ENCODE results near the gene CYP24A1. TPM values are rescaled to one million over a fixed set of nuclear protein-coding genes. Genes with fewer than 3 reads are reported as not detected.

Gene CYP24A1
- total and polyA plus RNA-seq, 2 of the 13 experiments (the other 11 are each of a cell fraction or from before 2014, with no cell fraction given) = 9.4 to 32.7 TPM

- TF ChIP-seq ZBTB40 (IDR thresholded peaks at IDR 0.05) (no peak), ZBTB40 (CRISPR knock-in tag; IDR thresholded peaks at IDR 0.05) (peak; percentile 80; the same call in 1 of the 2 replicates), RBFOX2 (IDR thresholded peaks at IDR 0.05; ENCODE audit: low read depth, low read length) (peak; percentile 32; the same call in 1 of the 2 replicates), RAD51 (IDR thresholded peaks at IDR 0.05; ENCODE audit: borderline replicate concordance) (no peak), MXD1 (CRISPR knock-in tag; IDR thresholded peaks at IDR 0.05) (no peak), ZNF660 (CRISPR knock-in tag; IDR thresholded peaks at IDR 0.05; ENCODE audit: borderline replicate concordance, low read depth) (no peak), TMF1 (CRISPR knock-in tag; IDR thresholded peaks at IDR 0.05; ENCODE audit: low read depth) (peak; percentile 58; the same call in 1 of the 2 replicates), SMARCC2 (IDR thresholded peaks at IDR 0.05) (peak; percentile 77; the same call in 1 of the 2 replicates), PRDM15 (CRISPR knock-in tag; IDR thresholded peaks at IDR 0.05) (no peak; the same call in 1 of the 2 replicates), ZBTB37 (CRISPR knock-in tag; IDR thresholded peaks at IDR 0.05) (peak; percentile 88), THAP11 (CRISPR knock-in tag; IDR thresholded peaks at IDR 0.05) (peak; percentile 86), KDM1A (CRISPR knock-in tag; IDR thresholded peaks at IDR 0.05) (peak; percentile 97), DDIT3 (CRISPR knock-in tag; IDR thresholded peaks at IDR 0.05) (no peak)
These were observed 69.8 kb downstream of the CYP24A1 start (continued) for GRCh38 chr20:54103762-54104600.
